ENCODE data around the gene ADGRE1.
"Not testable (repeated sequence)": the region's sequence is repeated elsewhere in the genome, so short reads cannot be mapped to it uniquely, and the experiment has no call there.

The ADGRE1 gene, protein sequence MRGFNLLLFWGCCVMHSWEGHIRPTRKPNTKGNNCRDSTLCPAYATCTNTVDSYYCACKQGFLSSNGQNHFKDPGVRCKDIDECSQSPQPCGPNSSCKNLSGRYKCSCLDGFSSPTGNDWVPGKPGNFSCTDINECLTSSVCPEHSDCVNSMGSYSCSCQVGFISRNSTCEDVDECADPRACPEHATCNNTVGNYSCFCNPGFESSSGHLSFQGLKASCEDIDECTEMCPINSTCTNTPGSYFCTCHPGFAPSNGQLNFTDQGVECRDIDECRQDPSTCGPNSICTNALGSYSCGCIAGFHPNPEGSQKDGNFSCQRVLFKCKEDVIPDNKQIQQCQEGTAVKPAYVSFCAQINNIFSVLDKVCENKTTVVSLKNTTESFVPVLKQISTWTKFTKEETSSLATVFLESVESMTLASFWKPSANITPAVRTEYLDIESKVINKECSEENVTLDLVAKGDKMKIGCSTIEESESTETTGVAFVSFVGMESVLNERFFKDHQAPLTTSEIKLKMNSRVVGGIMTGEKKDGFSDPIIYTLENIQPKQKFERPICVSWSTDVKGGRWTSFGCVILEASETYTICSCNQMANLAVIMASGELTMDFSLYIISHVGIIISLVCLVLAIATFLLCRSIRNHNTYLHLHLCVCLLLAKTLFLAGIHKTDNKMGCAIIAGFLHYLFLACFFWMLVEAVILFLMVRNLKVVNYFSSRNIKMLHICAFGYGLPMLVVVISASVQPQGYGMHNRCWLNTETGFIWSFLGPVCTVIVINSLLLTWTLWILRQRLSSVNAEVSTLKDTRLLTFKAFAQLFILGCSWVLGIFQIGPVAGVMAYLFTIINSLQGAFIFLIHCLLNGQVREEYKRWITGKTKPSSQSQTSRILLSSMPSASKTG

DNA sequence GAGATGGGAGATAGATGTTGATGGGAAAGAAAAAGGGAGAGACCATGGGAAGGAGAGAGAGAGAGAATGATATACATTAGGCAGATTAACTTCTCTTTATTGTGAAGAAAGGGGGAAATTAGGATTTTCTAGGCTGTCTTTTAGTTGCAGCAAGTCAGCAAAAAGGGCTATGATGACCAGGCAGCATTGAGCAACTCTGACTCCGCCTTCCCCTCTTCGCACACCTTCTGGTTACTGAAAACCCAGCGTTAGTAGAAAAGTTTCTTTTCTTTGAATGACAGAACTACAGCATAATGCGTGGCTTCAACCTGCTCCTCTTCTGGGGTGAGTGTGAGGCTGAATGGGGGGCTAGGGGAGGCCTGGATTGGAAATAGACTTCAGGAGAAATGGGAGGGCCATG lies at the start of gene ADGRE1:
Gene ADGRE1 (plus strand): TSS at position 264 of the 400 bp plus-strand sequence. CDS start 30 bp downstream, at position 294.
- DNase-seq = peak; percentile 43

DNA sequence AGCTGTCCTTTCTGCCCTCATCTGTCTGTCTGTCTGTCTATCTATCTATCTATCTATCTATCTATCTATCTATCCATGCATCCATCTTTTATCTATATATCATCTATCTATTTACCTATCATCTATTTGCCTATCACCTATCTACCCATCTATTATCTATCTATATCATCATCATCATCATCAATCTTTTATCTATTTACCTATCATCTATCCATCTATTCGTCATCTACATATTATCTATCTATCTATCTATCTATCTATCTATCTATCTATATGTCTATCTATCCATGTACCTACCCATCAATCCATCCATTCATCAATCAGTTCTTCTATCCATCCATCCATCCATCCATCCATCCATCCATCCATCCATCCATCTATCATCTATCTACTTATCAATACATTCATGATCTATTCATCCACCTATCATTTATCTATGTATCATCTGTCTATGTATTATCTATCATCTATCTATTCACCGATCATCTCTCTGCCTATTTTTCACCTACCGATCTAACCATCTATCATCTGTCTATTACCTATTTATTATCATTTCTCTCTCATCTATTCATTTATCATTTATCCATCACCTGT lies 49.2 kb upstream of the ADGRE1 start:
- no peak for DNase-seq

DNA sequence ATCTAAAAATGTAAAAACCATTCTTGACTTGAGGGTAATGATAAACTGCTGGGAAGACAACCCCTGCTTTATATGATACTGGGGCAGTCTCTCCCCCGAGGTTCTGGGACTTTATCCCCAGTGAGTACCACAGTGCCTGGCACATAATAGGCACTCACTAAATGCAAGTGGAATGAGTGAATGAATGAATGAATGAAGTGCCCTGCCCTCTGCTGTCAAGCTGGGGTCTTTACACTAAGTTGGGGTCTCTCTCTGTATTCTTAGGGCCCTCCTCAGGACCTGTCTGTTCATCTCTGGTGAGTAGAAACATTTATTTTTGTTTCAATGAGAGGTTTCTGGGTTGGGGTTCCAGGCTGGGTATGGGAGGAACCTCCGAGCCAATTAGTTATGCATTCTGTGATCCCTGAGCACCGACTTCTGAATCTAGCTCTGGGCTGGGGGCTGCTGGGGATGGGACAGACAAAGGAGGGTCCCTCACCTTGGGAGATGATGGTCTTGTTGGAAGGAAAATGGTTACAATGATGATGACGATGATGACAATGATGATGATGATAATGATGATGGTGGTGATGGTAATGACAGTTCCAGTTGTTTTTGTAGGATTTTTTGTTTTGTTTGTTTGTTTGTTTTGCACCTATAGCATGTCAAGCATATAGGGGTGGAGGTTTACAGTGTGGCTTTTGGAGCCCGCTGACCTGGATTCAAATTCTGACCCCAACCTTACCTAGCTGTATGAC lies 44.3 kb upstream of the ADGRE1 start:
- DNase-seq = no peak

DNA sequence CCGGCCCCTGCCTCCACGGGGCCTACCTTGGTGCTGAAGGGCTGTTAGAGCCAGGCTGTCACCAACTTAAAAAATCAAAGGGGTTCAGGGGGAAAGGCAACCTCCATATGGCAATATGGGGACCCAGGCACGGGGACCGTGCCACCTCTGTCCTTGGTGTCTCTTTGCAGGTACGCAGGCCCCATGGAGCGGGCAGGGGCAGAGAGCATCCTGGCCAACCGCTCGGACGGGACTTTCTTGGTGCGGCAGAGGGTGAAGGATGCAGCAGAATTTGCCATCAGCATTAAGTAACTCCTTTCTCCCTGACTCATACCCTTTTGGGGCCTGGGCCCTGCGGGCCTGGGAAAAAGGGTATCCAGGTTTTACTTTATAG lies 39.6 kb upstream of the ADGRE1 start:
- DNase-seq = no peak

DNA sequence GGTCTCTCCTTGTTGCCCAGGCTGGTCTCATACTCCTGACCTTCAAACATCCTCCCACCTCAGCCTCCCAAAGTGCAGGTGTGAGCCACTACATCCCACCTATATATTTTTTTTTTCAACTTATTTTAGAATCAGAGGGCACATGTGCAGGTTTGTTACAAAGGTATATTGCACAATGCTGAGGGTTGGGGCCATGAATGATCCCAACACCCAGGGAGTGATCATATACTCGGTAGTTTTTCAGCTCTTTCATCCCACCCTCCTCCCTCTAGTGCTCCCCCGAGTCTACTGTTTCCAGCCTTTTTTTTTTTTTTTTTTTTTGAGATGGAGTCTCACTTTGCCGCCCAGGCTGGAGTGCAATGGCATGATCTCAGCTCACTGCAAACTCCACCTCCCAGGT lies 38.4 kb upstream of the ADGRE1 start:
- DNase-seq = no peak

DNA sequence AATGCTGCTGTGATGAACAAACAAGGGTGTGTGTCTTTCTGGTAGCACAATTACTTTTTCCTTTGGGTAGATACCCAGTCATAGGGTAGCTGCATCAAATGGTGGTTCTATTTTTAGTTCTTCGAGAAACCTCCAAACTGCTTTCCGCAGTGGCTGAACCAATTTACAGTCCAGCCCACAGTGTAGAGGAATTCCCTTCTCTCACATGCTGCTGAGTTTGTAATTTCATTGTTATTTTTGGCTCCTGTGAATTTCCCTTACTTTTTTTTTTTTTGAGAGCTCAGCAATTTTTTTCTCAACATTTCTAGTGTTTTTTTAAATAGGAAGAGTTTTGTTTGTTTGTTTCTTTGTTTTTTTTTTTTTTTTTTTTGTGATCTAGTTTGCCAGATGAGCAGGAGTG lies 37.5 kb upstream of the ADGRE1 start:
- no peak for DNase-seq

DNA sequence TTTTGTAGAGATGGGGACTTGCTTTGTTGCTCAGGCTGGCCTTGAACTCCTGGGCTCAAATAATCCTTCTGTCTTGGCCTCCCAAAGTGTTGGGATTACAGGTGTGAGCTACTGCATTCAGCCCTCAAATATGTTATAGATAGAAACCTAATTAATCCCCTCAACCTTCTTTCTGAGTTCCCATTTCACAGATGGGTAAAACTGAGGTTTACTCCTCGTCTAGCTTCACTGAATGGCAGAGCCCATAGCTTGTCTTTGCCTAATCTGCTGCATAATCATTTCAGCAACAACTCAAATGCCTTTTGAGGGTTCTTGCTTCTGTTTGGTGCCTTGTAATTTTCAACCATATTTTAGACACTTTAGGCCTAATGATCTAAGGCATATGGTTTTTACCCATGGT lies 36.0 kb upstream of the ADGRE1 start:
- DNase-seq = no peak

DNA sequence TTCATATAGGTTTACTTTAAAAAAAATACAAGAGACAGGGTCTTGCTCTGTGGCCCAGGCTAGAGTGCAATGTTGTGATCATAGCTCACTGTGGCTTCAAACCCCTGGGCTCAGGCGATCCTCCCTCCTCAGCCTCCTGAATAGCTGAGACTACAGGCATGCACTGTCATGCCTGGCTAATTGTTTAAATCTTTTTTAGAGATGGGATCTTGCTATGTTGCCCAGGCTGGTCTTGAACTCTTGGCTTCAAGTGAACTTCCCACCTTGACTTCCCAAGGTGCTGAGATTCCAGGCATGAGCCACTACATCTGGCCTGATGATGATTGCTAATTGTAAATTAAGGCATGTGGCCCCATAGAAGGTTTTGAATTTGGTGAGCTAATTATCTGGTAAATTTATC lies 35.4 kb upstream of the ADGRE1 start:
- no peak for DNase-seq

DNA sequence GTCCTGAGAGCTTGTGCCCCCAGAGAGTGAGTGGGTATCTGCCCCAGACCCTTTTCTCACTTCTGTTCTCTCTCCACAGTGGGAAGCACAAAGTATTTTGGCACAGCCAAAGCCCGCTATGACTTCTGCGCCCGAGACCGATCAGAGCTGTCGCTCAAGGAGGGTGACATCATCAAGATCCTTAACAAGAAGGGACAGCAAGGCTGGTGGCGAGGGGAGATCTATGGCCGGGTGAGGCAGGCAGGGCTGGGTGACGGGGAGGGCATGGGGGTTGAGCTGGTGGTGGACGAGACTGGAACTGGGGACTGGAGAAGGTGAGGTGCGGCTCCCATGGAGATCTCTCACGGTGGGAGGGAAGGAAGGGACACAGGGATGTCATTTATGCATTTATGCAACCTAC lies 33.5 kb upstream of the ADGRE1 start:
- DNase-seq = no peak

DNA sequence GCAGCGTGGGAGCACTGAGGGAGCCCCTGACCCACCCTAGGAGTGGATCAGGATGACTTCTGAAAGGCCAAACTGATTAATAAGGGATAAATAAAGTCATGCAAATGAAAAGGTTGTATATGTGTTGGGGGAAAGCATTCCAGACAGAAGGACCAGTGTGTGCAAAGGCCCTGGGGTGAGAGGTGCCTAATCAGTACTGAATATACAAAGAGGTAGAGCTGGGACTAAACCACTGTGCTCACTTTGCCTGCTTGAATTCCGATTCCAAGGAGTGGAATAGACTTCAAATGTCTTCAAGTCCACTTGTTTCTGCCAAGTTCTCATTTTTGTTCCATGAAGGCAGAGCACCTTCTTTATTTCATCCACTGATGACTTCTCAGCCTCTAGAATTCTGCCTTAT lies 32.6 kb upstream of the ADGRE1 start:
- no peak for DNase-seq

DNA sequence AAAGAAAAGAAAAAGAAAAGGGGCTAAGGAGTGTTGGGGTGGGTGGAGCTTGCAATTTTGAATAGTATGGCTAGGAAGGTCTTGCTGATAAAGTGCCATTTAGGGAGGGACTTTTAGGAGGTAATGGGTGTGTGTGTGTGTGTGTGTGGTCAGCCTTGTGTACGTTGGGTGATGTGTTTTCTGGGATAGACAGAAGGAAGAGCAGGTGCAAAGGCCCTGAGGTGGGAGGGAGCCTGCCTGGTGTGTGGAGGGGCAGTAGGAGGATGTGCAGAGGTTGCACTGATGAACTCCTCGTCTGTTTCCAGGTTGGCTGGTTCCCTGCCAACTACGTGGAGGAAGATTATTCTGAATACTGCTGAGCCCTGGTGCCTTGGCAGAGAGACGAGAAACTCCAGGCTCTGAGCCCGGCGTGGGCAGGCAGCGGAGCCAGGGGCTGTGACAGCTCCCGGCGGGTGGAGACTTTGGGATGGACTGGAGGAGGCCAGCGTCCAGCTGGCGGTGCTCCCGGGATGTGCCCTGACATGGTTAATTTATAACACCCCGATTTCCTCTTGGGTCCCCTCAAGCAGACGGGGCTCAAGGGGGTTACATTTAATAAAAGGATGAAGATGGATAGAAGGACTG lies 30.5 kb upstream of the ADGRE1 start:
- DNase-seq = no peak

DNA sequence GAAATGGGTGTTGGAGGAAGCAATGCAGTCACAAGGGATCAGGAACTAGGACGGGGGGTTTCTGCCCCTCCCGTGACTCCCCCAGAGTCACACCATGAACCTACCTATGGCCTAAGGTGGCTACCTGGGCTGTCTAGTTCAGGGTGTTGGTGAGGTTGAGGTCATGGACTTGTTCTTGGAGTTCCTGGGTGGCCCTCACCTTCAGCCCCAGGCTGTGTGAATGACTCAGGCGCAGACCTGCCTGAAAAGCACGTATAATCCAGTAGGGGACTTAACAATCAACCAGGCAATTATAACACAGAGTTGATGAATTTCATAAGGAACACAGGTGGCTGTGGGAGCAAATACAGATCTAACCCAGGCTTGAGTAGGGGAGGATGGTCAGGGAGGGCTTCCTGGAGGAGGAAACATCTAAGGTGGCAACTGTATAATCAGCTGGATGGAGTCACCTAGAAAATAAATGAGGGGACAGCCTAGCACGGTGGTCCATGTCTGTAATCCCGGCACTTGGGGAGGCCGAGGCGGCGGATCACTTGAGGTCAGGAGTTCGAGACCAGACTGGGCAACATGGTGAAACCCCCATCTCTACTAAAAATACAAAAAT lies 25.6 kb upstream of the ADGRE1 start:
- no peak for DNase-seq

DNA sequence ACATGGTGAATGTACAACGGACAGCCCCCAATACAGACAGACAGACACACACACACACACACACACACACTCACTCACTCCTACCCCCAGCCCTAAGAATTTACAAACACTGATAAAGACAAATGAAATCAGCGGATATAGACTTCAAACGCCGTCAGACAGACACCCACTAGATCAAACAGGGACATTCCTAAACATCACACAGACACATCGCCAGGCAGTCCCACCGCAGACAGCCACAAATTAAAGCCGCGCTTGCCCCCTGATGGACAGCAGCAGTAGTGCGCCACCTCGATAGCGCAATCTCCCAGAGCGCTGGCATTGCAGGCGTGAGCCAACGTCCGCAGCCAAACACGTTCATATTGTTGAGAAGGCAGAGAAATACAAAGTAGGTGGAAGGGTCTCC lies 24.7 kb upstream of the ADGRE1 start:
- peak; percentile 93 for DNase-seq

DNA sequence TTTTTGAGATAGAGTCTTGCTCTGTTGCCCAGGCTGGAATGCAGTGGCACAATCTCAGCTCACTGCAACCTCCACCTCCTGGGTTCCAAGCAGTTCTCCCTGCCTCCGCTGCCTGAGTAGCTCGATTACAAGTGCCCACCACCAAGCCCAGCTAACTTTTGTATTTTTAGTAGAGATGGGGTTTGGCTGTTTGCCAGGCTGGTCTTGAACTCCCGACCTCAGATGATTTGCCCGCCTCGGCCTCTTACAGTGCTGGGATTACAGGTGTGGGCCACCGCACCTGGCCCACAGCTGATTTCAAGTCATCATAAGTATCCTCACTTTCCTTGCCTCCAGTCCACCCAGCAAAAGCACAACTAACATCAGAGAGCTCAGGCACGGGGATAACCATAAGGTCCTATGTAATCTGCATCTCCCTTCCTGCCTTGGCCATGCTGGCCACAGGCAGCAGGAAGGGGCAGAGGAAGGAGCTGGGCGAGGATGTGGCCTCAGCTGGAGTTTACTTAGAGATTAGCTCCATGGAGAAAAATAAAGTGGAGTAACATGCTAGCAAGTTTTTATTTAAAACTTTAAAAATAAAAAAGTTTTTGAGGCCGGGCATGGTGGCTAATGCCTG lies 22.9 kb upstream of the ADGRE1 start:
- DNase-seq = no peak

DNA sequence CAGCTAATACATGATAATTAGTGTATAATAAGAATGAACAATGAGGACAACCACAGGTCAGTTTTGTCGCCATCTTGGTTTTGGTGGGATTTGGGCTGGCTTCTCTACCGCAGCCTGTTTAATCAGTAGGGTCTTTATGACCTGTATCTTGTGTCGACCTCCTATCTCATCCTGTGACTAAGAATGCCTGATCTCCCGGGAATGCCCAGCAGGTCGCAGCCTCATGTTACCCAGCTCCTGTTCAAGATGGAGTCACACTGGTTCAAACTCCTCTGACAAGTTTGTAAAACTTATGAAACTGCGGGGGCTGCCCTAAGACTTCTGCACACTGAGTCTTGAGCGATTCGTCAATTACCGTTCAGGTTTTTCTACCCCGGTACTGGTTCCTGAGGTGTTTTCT lies 21.5 kb upstream of the ADGRE1 start:
- no peak for DNase-seq

DNA sequence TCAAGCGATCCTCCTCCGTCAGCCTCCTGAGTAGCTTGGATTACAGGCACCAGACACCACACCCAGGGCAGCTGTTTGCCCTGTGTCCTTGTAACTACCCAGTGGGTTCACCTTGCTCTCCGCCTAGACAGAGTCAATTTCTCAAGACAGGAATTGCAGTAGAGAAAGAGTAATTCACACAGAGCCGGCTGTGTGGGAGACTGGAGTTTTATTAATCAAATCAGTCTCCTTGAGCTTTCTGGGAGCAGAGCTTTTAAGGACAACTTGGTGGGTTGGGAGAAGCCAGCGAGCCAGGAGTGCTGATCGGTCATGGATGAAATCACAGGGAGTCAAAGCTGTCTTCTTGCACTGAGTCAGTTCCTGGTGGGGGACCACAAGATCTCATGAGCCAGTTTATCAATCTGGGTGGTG lies 20.6 kb upstream of the ADGRE1 start:
- DNase-seq = no peak

DNA sequence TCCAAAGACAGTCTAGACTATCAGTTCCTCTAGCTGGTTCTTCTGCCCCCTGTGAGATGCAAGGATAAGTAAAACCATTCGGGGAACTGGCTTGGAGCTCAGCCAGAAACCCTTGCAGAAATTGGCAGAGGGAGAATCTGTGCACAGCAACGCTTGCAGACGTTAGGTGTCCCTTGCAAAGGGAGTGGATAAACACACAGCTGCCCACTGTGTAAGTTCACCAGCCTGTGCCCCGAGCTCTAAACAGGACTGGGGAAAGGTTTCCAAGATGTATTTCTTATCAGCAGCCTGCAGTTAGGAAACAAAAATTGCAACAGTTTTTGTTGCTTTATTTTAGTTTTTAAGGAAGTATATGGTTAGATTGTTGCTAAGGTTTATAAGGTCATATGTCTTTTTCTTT lies 19.0 kb upstream of the ADGRE1 start:
- DNase-seq = no peak

DNA sequence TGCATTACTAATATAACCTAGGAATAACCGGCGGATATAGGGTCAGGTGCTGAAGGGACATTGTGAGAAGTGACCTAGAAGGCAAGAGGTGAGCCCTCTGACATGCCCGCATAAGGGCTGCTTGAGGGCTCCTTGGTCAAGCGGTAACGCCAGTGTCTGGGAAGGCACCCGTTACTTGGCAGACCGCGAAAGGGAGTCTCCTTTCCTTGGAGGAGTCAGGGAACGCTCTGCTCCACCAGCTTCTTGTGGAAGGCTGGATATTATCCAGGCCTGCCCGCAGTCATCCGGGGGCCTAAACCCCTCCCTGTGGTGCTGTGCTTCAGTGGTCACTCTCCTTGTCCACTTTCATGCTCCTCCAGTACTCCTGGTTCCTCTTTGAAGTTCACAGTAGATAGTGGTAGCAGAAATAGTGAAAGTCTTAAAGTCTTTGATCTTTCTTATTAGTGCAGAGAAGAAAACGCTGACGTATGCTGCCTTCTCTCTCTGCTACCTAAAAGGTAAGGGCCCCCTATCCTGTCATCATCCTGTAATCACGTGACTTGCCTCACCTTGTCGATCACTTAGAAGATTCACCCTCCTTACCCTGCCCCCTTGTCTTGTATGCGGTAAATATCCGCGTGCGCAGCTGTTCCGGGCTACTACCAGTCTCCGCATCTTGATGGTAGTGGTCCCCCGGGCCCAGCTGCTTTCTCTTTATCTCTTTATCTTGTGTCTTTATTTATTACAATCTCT lies 18.1 kb upstream of the ADGRE1 start:
- not testable (repeated sequence) for DNase-seq

DNA sequence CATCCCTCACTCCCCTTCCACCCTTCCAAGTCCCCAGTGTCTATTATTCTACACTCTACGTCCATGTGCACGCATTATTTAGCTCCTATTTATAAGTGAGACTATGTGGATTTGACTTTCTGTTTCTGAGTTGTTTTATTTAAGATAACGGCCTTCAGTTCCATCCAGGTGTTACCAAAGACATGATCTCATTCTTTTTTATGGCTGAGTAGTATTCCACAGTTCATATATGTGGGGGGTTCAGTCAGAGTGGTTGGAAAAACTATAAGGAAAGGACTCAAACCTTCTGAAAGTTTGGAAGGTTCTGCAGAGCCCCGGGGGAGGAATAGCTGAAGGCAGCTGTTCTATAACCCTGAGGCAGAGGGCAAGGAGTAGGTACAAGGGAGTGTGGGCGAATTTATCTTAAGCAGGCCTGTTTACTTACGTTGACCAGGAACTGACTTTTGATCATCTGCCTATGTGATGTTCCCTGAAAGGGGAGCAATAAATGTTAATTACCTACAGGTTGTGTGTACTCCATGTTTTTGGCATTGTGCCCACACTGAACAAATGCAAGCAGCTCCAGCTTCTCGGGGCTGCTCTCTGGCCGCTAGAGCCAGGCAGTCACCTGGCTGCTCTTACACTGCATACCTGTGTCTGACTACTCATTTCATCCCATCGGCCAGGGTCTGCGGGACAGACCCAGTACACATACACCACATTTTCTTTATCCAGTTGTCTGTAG lies 13.5 kb upstream of the ADGRE1 start:
- DNase-seq = no peak

DNA sequence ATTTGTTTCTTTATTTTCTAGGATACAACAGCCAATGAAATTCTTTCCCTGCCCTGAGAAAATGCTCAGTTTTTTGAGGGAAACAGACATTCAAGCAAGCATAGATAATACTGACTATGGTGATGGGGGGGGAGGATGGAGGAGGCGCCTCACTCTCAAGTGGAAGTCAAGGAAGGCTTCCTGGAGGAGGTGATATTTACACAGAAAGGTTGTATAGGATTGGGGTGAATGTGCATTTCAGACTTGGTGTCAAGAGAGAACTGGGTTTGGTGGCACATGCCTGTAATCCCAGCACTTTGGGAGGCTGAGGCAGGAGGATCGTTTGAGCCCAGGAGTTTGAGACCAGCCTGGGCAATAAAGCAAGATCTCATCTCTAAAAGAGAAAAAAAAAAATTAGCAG lies 12.2 kb upstream of the ADGRE1 start:
- DNase-seq = no peak
